KMS-11 (cell line): ENCODE results near the gene SMC6.

Experiments
- H2AFZ ChIP-seq: fragments of 200-600 bp; sonication (generic); 2 replicates; pipeline ENCODE4 v1.6.1; 2016; ENCODE audit warnings: antibody characterized with exemption, mixed run types, low read depth
- H3K27ac ChIP-seq: fragments of 200-600 bp; sonication (generic); 2 replicates; pipeline ENCODE4 v1.6.1; 2016; ENCODE audit warnings: mild to moderate bottlenecking, mixed run types
- H3K27me3 ChIP-seq: fragments of 200-600 bp; sonication (generic); 2 replicates; pipeline ENCODE4 v1.6.1; 2017; ENCODE audit warnings: mild to moderate bottlenecking, low read depth, mixed run types, moderate library complexity; ENCODE audit not compliant: insufficient read depth
- H3K36me3 ChIP-seq: fragments of 200-600 bp; sonication (generic); 2 replicates; pipeline ENCODE4 v1.6.1; 2017; ENCODE audit warnings: mild to moderate bottlenecking, mixed run types; ENCODE audit not compliant: insufficient read depth
- H3K4me1 ChIP-seq: fragments of 200-600 bp; sonication (generic); 2 replicates; pipeline ENCODE4 v1.6.1; 2016; ENCODE audit warnings: mild to moderate bottlenecking, low read depth, mixed run types; ENCODE audit not compliant: poor library complexity, severe bottlenecking
- H3K4me2 ChIP-seq: fragments of 200-600 bp; sonication (generic); 2 replicates; pipeline ENCODE4 v1.7.0; 2016; ENCODE audit warnings: mild to moderate bottlenecking, mixed run types
- H3K4me3 ChIP-seq: fragments of 200-600 bp; sonication (generic); IDR thresholded peaks from 2 replicates; pipeline ENCODE4 v1.6.1; 2017; ENCODE audit warnings: low read depth, low read length, mixed read lengths; ENCODE audit not compliant: insufficient read depth
- H3K79me2 ChIP-seq: fragments of 200-600 bp; sonication (generic); 2 replicates; pipeline ENCODE4 v1.6.1; 2016; ENCODE audit warnings: low read depth, mixed run types; ENCODE audit not compliant: insufficient read depth
- H3K9ac ChIP-seq: fragments of 200-600 bp; sonication (generic); 2 replicates; pipeline ENCODE4 v1.6.1; 2016; ENCODE audit warnings: mild to moderate bottlenecking, mixed run types
- H4K20me1 ChIP-seq: fragments of 200-600 bp; sonication (generic); 2 replicates; pipeline ENCODE4 v1.6.1; 2016; ENCODE audit warnings: mild to moderate bottlenecking, mixed run types; ENCODE audit not compliant: insufficient read depth
- CTCF ChIP-seq: fragments of 200-600 bp; sonication (generic); conservative IDR thresholded peaks from 2 replicates; pipeline ENCODE4 v1.6.1; 2017; ENCODE audit warnings: low read depth, mild to moderate bottlenecking, antibody characterized with exemption, low read length, moderate library complexity, mixed read lengths

The SMC6 gene

GRCh38 chr2:17649026-17649425, 104.6 kb downstream of the SMC6 start:
- Histone ChIP-seq H3K9ac (no peak overlapping the region), H3K4me2 (no peak overlapping the region), H4K20me1 (no peaks in the 10 kb centered on the region), H3K27ac (no peak overlapping the region), H3K4me1 (no peaks in the 10 kb centered on the region), H3K4me3 (no peak overlapping the region), H3K27me3 (no peaks in the 10 kb centered on the region), H2AFZ (no peak overlapping the region), H3K36me3 (no peaks in the 10 kb centered on the region), H3K79me2 (no peaks in the 10 kb centered on the region)
- no peak for TF ChIP-seq CTCF

GRCh38 chr2:17648581-17648980, 105.0 kb downstream of the SMC6 start:
- no peak for TF ChIP-seq CTCF
- H4K20me1 ChIP-seq = no peaks in the 10 kb centered on the region
- H3K36me3 ChIP-seq = no peaks in the 10 kb centered on the region
- no peak overlapping the region for H3K4me3 ChIP-seq
- no peaks in the 10 kb centered on the region for H3K4me1 ChIP-seq
- no peak overlapping the region for H3K4me2 ChIP-seq
- H3K27ac ChIP-seq = no peak overlapping the region
- no peak overlapping the region for H2AFZ ChIP-seq
- H3K9ac ChIP-seq = no peak overlapping the region
- H3K27me3 ChIP-seq = no peaks in the 10 kb centered on the region
- H3K79me2 ChIP-seq = no peaks in the 10 kb centered on the region

GRCh38 chr2:17646838-17647701, 106.5 kb downstream of the SMC6 start:
- Histone ChIP-seq H3K4me1 (no peaks in the 10 kb centered on the region), H4K20me1 (no peaks in the 10 kb centered on the region), H3K4me2 (no peak overlapping the region), H3K36me3 (no peaks in the 10 kb centered on the region), H3K4me3 (no peak overlapping the region), H3K9ac (no peak overlapping the region), H3K79me2 (no peaks in the 10 kb centered on the region), H3K27ac (no peak overlapping the region), H3K27me3 (no peaks in the 10 kb centered on the region), H2AFZ (no peak overlapping the region)
- TF ChIP-seq CTCF = no peak

- H3K9ac ChIP-seq = no peak overlapping the region
- no peak overlapping the region for H3K4me3 ChIP-seq
- no peaks in the 10 kb centered on the region for H3K36me3 ChIP-seq
- H2AFZ ChIP-seq = no peak overlapping the region
- H3K27ac ChIP-seq = no peak overlapping the region
- H4K20me1 ChIP-seq = no peaks in the 10 kb centered on the region
- no peaks in the 10 kb centered on the region for H3K4me1 ChIP-seq
- TF ChIP-seq CTCF = peak; percentile 85
- H3K4me2 ChIP-seq = no peak overlapping the region
- H3K79me2 ChIP-seq = no peaks in the 10 kb centered on the region
- no peaks in the 10 kb centered on the region for H3K27me3 ChIP-seq
Observed at GRCh38 chr2:17646081-17646554, 107.5 kb downstream of the SMC6 start.
